Activated T-helper 1 cell treated with anti-CD3 and anti-CD28 coated beads, Interleukin-2, amount 50 U/mL, for 16 hours (primary cell): ENCODE results near the gene KDM1B.
A peak's percentile ranks its signal among the peaks of the same experiment; 100 is the strongest.

Experiments
- DNase-seq, 2 donors: peaks; one replicate each; pipeline ENCODE4 v3.0.0-alpha.2; 2020; ENCODE audit warnings: low read depth in 1 of 2, low spot score in 1 of 2

KDM1B gene, protein sequence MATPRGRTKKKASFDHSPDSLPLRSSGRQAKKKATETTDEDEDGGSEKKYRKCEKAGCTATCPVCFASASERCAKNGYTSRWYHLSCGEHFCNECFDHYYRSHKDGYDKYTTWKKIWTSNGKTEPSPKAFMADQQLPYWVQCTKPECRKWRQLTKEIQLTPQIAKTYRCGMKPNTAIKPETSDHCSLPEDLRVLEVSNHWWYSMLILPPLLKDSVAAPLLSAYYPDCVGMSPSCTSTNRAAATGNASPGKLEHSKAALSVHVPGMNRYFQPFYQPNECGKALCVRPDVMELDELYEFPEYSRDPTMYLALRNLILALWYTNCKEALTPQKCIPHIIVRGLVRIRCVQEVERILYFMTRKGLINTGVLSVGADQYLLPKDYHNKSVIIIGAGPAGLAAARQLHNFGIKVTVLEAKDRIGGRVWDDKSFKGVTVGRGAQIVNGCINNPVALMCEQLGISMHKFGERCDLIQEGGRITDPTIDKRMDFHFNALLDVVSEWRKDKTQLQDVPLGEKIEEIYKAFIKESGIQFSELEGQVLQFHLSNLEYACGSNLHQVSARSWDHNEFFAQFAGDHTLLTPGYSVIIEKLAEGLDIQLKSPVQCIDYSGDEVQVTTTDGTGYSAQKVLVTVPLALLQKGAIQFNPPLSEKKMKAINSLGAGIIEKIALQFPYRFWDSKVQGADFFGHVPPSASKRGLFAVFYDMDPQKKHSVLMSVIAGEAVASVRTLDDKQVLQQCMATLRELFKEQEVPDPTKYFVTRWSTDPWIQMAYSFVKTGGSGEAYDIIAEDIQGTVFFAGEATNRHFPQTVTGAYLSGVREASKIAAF

DNA sequence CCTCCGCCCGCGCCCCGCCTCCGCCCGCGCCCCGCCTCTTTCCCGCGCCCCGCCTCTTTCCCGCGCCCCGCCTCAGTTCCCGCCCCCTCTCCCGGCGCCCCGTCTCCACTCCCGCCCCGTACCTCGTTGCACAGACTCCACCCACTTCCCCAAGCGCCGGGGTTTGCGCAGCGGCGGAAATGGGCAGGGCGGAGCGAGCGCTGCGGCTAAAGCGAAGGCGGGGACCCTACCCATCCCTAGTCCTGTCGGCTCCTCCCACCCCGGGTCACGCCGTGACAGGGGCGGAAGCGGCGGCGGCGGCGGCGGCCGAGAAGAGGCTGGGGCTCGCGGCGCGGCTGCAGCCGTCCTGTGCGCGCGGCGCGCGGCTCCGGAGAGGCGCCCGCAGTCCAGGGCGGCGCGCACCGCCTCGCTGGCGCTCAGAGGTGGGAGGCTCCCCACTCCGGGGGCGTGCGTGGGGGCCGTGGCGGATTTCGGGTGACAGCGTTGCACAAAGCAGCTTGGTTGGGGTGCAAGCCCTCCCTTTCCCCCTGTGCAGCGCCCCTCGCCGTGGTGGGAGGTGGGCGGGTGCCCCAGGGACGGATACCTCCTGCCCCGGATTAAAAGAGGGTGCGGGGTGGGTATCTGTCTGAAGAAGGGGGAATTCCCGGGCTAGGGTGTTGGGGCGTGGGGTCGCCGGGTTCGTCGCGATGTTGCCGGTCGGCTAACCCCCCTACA is at the start of gene KDM1B:
KDM1B (plus strand) TSS at position 273 of the 714 bp plus-strand sequence. CDS start 4,474 bp downstream, outside the sequence.
- peak; percentile 96 to 99 for DNase-seq

- no peak for DNase-seq
Measured at GRCh38 chr6:18107061-18107460, 48.2 kb upstream of the KDM1B start.

GRCh38 chr6:18110162-18110561 is 45.1 kb upstream of the KDM1B start:
- no peak for DNase-seq

GRCh38 chr6:18115356-18115755 is 39.9 kb upstream of the KDM1B start:
- DNase-seq, result no peak

- DNase-seq, result no peak
Measured at GRCh38 chr6:18117136-18117535, 38.1 kb upstream of the KDM1B start.

DNA sequence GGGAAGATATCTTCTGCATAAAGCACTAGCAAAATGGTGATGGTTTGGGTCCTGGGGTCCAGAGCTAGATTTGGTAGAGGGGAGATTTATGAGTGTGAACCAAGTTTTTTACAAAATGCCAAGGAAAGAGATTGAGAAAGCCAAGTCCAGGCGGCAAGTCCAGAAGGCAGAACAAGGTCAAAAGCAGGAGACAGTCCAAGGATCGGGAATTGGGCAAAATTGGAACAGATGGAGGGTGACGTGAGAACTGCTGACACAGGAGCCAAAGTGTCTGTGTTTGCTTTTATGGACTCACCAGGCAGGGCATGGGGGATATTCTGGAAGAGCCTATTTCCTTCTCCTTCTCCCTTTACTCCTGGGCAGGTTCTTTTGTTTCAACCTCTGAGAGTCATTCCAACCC is 36.9 kb upstream of the KDM1B start:
- no peak for DNase-seq

DNA sequence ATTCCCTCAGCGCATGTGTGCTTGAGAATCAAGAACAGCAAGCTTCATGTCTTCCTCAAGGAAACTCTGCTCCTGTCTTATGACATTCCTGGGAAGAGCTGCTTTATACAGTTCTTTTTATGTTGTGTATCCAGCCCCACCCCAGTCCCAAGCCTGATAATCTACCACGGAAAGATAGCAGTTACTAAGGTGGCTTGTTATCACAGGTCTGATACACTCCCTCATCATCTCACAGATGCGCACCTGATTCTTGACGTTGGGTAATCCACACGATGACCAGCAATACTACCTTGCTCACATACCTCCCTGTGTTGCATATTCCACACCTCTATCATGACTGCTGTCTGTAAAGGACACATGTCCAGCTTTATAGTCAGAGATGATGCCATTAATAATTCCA is 36.0 kb upstream of the KDM1B start:
- DNase-seq, result no peak

DNA sequence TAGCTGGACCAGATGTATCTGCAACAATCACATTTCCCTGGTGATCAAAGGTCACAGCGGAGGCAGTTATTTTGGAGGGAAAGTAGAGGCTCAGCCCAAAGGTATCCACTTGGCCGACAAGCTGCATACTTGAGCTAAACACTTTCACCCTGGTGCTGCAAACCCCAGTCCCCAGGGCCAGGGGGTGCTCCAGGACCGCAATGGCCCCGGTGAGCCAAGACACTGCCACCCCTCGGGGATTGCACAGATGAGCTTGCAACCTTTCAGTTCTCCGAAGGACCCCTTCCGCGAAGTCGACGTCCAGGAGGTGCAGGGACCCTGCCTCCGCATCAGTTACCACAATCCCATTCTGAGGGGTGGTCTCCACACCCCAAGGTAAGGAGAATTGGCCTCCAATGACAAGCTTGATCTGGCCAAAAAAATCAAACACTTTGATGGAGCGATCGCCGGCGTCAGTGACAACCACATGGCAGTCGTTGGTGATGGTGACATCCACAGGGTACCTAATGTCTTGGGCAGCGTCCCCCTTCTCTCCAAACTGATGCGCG is 33.6 kb upstream of the KDM1B start:
- DNase-seq, result no peak

DNA sequence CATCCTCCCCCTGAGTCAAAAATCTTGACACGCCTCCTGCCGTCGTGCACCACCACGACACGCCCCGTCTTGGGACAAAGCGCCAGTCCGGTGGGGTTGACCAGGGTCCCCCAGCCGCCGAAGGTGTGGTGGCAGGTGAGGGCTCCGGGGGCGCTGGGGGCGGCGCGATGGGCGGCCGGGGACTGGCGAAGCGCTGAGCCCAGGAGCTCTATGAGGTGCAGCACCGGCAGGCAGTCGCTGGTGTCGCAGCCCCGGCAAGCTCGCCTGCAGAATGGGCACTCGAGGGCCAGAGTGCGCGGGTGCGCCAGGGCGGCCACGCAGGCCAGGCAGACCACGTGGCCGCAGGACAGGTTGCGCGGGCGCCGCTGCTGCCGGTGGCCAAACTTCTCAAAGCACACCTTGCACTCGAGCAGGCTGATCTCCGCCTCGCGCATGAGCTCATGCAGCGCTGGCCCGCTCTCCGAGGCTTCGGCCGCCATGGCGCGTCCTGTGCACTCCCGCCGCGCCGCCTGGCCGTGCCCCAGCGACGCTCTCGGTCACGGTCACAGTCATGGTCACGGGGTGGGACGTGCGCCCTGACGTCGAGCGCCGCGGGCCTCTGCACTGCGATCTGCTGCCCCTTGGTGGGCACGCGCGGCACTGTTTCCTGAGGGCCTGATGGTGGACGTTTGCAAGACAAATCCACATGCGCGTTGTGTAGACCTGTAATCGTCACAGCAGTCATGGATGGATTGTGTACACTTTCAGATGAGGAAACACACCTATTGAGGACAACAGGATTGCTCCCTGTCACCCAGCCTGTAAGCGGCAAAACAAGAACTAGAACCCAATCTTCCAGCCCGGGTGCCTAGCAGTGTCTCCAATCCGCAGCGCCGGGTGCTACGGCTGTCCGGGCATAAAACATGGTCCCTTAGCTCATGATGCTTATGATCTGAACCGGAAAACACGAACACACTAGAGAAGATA is 32.8 kb upstream of the KDM1B start, which contains the start of gene NHLRC1:
NHLRC1 (minus strand) TSS at position 550 of the 966 bp plus-strand sequence; CDS start at position 479, 71 bp downstream.
- DNase-seq, result peak; percentile 50 to 56

DNA sequence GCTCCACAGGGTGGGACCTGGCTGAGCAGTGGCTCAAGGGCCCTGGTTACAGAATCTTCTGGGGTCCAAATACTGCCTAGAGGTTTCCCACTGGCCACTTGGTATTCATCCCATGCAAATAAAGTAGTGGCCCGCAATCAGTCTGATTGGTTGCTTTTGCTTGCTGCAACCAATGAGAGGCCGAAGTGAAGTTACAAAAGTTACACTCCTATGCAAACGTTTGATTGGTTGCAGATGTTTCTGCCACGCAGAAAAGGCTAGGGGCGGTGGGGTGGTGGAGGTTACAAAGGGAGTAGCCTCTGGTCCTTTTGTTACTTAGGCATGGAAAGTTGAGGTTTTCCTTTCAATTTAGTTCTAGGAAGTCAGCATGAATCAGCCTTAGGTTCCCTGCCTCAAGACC is 29.1 kb upstream of the KDM1B start:
- DNase-seq, result no peak

DNA sequence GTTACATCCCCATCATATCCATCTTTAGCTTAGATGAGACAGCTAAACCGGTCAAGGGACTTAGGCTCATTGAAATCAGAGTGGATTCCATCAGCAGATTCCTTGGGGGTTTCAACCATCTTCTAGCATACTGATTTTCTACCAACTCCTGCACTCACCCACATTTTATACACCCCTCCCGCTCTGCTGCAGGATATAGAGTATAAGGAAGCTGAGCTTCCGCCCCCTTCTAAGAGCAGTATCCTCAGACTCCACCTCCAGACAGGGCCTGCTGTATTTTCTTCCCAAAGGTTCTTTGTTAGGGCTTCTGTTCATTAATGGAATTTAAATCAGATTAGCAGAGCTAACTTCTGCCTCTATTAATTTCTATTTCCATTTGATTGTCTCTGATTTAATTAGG is 22.9 kb upstream of the KDM1B start:
- no peak for DNase-seq

DNA sequence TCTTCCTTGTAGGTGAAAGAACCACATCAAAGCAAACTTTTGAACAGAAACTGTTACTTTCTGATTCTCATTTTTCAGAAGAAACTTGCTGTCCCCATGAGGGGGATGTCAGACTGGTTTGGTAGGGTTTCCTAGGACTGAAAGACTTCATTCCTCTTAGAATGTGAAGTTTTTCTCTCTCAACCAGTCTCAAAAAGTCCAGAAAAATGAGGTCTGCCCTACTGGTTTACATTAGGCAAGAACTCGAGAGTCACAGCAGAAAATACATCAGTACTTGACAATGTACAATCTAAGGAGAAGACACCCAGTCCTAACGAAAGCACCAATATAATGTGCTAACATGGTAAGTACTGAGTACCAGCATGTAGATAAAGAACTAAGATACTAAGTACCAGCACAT is 20.1 kb upstream of the KDM1B start:
- no peak for DNase-seq

DNA sequence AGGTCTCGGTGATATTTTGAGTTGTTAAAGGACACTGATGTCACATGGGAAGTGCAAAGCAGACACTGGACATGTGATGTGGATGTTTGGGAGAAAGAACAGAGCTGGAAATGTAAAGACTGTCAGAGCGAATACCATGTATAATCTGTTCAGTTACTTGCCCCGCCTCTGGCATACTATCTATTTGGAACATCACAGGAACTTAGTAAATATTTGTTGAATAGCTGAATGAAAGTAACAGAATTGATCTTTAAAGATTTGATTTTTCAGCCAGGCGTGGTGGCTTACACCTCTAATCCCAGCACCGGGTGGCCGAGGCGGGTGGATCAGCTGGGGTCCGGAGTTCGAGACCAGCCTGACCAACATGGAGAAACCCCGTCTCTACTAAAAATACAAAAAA is 19.0 kb upstream of the KDM1B start:
- DNase-seq, result no peak

- no peak for DNase-seq
Measured at GRCh38 chr6:18138906-18139305, 16.3 kb upstream of the KDM1B start.

GRCh38 chr6:18139935-18140621 is 15.1 kb upstream of the KDM1B start:
- no peak for DNase-seq

- DNase-seq, result no peak
Measured at GRCh38 chr6:18141805-18142590, 13.2 kb upstream of the KDM1B start.

DNA sequence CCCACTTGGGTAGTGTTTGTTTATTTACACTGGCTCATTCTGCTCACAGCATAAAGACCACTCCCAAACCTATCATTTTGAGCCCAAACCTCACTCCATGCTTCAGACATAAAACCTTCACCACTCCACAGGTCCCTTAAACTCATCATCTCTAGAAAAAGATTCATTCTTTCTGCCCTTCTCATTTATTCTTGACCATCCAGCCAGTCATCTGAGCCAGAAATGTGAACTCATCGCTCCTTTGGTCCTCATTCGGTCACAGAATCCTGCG is 12.7 kb upstream of the KDM1B start:
- no peak for DNase-seq

DNA sequence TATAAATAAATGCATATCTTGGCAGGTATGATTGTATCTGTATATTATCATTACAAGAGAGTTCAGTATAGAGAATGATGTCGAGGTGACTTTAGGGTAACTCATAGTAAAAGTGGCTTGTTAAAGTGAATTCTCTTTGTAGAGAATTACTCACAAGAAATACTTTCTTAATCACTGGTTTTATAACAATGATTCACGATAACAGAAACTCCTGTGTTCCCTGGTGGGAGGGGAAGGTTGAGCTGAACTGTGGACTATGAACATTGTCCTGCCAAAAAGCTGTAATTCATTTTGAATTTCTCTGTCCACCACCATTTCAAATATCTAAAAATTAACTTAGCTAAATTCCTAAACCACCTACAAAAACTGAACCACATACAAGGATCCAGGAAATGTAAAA is 8.1 kb upstream of the KDM1B start:
- DNase-seq, result no peak

- no peak for DNase-seq
Measured at GRCh38 chr6:18147616-18148015, 7.6 kb upstream of the KDM1B start.
